Adipocyte (in vitro differentiated cells): ENCODE data around the gene HKDC1.

Experiments
- DNase-seq: peaks from one replicate; pipeline ENCODE4 v3.0.0-alpha.2; 2015; ENCODE audit warnings: low read depth
- H3K27me3 ChIP-seq: replicated peaks from 2 replicates; pipeline ENCODE4 v1.7.0; 2013; ENCODE audit warnings: mild to moderate bottlenecking, low read length, moderate library complexity; ENCODE audit not compliant: control insufficient read depth, insufficient read depth
- H3K36me3 ChIP-seq: 2 replicates; pipeline ENCODE4 v1.7.0; 2013; ENCODE audit warnings: low read length, mild to moderate bottlenecking, moderate library complexity; ENCODE audit not compliant: control insufficient read depth, insufficient read depth, severe bottlenecking
- H3K4me1 ChIP-seq: 2 replicates; pipeline ENCODE4 v1.7.0; 2013; ENCODE audit warnings: mild to moderate bottlenecking, low read length, moderate library complexity; ENCODE audit not compliant: control insufficient read depth, insufficient read depth
- H3K4me3 ChIP-seq: 2 replicates; pipeline ENCODE4 v1.7.0; 2013; ENCODE audit warnings: mild to moderate bottlenecking, low read length, moderate library complexity
- H3K9ac ChIP-seq: 2 replicates; pipeline ENCODE4 v1.7.0; 2013; ENCODE audit warnings: mild to moderate bottlenecking, low read length, moderate library complexity
- H3K9me3 ChIP-seq: 2 replicates; pipeline ENCODE4 v1.7.0; 2013; ENCODE audit warnings: mild to moderate bottlenecking, low read length, moderate library complexity; ENCODE audit not compliant: control insufficient read depth

Gene HKDC1

GRCh38 chr10:69232736-69233480 lies 12.8 kb downstream of the HKDC1 start:
- no peak for DNase-seq
- H3K4me3 ChIP-seq, result no peak overlapping the region
- H3K9ac ChIP-seq, result no peak overlapping the region
- H3K36me3 ChIP-seq, result no peaks in the 10 kb centered on the region
- H3K4me1 ChIP-seq, result peaks cover 5% of the 10 kb centered on the region
- no peaks in the 10 kb centered on the region for H3K27me3 ChIP-seq
- H3K9me3 ChIP-seq, result no peaks in the 10 kb centered on the region

DNA sequence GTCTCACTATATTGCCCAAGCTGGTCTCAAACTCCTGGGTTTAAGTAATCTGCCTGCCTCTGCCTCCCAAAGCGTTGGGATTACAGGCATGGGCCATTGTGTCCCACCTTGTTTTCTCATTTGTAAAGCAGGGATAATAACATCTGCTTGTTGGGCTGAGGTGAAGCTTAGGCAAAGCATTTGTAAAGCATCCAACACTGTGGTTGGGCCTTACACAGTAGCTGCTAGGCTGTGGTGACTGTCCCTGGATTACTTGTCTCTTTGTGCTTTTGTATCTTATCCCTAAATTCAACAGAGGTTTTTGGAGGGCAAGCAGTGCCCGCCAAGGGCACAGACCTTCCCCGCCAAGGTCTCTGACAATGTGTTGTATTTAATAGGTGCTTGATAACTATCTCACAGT lies 14.3 kb downstream of the HKDC1 start:
- H3K9ac ChIP-seq, result no peak overlapping the region
- peaks cover 6% of the 10 kb centered on the region for H3K4me1 ChIP-seq
- H3K4me3 ChIP-seq, result no peak overlapping the region
- H3K9me3 ChIP-seq, result no peaks in the 10 kb centered on the region
- no peaks in the 10 kb centered on the region for H3K27me3 ChIP-seq
- no peaks in the 10 kb centered on the region for H3K36me3 ChIP-seq
- DNase-seq, result no peak

DNA sequence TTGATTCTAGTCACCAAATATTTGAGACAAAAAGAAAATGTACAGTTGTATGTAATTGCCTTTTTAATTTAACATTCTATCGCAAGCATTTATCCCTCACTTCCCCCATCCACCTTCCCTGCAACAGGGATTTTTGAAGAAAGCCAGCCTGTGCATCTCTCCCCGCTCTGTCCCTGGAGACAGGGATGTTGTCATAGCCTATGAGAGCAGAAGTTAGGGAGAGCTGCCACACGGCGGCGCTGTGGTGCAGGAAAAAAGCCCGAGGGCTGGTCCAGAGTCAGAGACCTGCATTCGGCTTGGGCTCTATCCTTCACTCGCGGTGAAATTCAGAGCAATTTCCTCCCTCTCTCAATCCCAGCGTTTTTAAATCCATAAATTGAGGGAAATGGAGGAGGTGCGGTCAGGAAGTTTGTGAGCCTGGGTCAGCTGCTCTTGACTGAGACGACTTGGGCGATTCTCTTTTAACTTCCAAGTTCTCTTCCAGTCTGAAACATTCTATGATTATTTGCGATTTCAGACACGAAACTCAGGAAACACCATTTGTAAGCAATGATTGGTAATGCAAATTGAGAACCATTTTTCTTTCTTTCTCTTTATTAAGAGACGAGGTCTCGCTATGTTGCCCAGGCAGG lies 17.5 kb downstream of the HKDC1 start:
- H3K4me3 ChIP-seq, result no peak overlapping the region

GRCh38 chr10:69239136-69239535 lies 19.0 kb downstream of the HKDC1 start:
- Histone ChIP-seq H3K9ac (peak overlapping the region; percentile 32), H3K4me1 (peaks cover 31% of the 10 kb centered on the region), H3K4me3 (no peak overlapping the region)

More for the DNA sequence above, 17.5 kb downstream of the HKDC1 start:
- Histone ChIP-seq H3K36me3 (no peaks in the 10 kb centered on the region), H3K27me3 (no peaks in the 10 kb centered on the region), H3K9ac (peak overlapping the region; percentile 37), H3K9me3 (no peaks in the 10 kb centered on the region), H3K4me1 (peaks cover 31% of the 10 kb centered on the region)
- peak; percentile 94 for DNase-seq

GRCh38 chr10:69239816-69240434 lies 19.8 kb downstream of the HKDC1 start:
- Histone ChIP-seq H3K27me3 (no peaks in the 10 kb centered on the region), H3K36me3 (no peaks in the 10 kb centered on the region), H3K4me1 (peaks cover 31% of the 10 kb centered on the region), H3K9ac (peak overlapping the region; percentile 32), H3K9me3 (no peaks in the 10 kb centered on the region), H3K4me3 (no peak overlapping the region)
- peak; percentile 51 for DNase-seq

More at GRCh38 chr10:69239136-69239535, 19.0 kb downstream of the HKDC1 start:
- Histone ChIP-seq H3K27me3 (no peaks in the 10 kb centered on the region), H3K36me3 (no peaks in the 10 kb centered on the region), H3K9me3 (no peaks in the 10 kb centered on the region)
- DNase-seq, result no peak

DNA sequence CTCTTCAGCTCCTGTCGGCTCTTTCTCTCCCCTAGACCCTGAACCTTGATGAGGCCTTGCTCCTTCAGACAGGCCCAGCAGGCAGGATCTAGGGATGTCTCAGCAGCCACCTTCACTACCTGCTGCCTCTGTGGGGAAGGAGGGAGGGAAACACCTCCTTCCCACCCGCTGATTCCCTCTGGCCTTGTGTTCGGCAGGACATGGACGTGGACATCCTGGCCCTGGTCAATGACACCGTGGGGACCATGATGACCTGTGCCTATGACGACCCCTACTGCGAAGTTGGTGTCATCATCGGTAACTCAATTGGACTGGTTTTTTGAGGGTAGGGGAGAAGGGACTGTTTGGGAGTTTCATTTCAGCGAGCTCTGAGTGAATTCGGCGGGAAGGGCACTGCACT lies 20.3 kb downstream of the HKDC1 start:
- DNase-seq, result no peak
- no peak overlapping the region for H3K4me3 ChIP-seq
- H3K27me3 ChIP-seq, result no peaks in the 10 kb centered on the region
- H3K4me1 ChIP-seq, result peaks cover 31% of the 10 kb centered on the region
- H3K36me3 ChIP-seq, result no peaks in the 10 kb centered on the region
- no peak overlapping the region for H3K9ac ChIP-seq
- H3K9me3 ChIP-seq, result no peaks in the 10 kb centered on the region

DNA sequence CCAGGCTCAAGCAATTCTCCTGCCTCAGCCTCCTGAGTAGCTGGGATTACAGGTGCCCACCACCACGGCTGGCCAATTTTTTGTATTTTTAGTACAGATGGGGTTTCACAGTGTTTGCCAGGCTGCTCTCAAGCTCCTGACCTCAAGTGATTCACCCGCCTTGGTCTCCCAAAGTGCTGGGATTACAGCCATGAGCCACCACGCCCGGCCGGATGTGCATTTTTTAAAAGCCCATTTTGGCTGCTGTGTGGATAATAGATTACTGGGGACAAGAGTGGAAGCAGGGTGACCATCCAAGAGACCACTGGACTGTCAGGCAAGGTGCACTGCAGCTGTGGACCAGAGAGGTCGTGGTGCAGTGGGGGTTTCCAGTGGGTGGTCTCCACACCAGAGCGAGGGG lies 21.4 kb downstream of the HKDC1 start:
- no peaks in the 10 kb centered on the region for H3K9me3 ChIP-seq
- no peaks in the 10 kb centered on the region for H3K27me3 ChIP-seq
- H3K9ac ChIP-seq, result no peak overlapping the region
- H3K36me3 ChIP-seq, result no peaks in the 10 kb centered on the region
- H3K4me1 ChIP-seq, result peaks cover 31% of the 10 kb centered on the region
- no peak overlapping the region for H3K4me3 ChIP-seq
- DNase-seq, result no peak

- no peaks in the 10 kb centered on the region for H3K27me3 ChIP-seq
- no peaks in the 10 kb centered on the region for H3K9me3 ChIP-seq
- no peak overlapping the region for H3K4me3 ChIP-seq
- H3K4me1 ChIP-seq, result peaks cover 31% of the 10 kb centered on the region
- H3K36me3 ChIP-seq, result no peaks in the 10 kb centered on the region
- no peak for DNase-seq
- no peak overlapping the region for H3K9ac ChIP-seq
Observed at GRCh38 chr10:69242040-69242851, 22.1 kb downstream of the HKDC1 start.

- no peak for DNase-seq
- H3K4me3 ChIP-seq, result no peak overlapping the region
Observed at GRCh38 chr10:69242852-69243212, 22.7 kb downstream of the HKDC1 start.

DNA sequence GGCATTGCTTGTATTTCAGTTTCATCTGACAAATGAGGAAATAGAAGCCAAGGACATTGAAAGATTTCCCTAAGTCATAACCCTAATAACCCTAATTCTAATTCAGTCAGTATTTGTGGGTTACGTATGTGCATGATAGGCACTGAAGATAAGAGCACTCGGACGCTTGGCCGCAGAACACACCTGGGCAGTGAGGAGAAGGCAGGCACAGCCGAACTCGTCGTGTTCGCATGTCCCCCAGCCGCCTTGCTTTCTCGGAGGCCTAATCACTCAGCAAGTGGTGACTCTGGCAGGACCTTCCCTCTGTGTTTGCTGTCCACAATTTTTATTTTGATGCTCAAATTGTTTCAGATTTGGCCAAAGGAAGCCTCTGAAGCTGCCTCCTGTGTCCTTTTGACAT lies 23.7 kb downstream of the HKDC1 start:
- Histone ChIP-seq H3K27me3 (no peaks in the 10 kb centered on the region), H3K4me1 (peaks cover 31% of the 10 kb centered on the region), H3K9me3 (no peaks in the 10 kb centered on the region)

More at GRCh38 chr10:69242852-69243212, 22.7 kb downstream of the HKDC1 start:
- H3K36me3 ChIP-seq, result no peaks in the 10 kb centered on the region
- peaks cover 31% of the 10 kb centered on the region for H3K4me1 ChIP-seq
- no peaks in the 10 kb centered on the region for H3K27me3 ChIP-seq
- H3K9ac ChIP-seq, result no peak overlapping the region
- no peaks in the 10 kb centered on the region for H3K9me3 ChIP-seq

GRCh38 chr10:69246036-69246435 lies 25.9 kb downstream of the HKDC1 start:
- Histone ChIP-seq H3K4me1 (peaks cover 12% of the 10 kb centered on the region), H3K9ac (no peak overlapping the region), H3K27me3 (no peaks in the 10 kb centered on the region), H3K4me3 (no peak overlapping the region), H3K36me3 (no peaks in the 10 kb centered on the region), H3K9me3 (no peaks in the 10 kb centered on the region)
- DNase-seq, result no peak

More for the DNA sequence above, 23.7 kb downstream of the HKDC1 start:
- DNase-seq, result no peak
- Histone ChIP-seq H3K9ac (no peak overlapping the region), H3K4me3 (no peak overlapping the region), H3K36me3 (no peaks in the 10 kb centered on the region)
